Transverse colon (tissue), 4 donors: ENCODE measurements around the gene LAPTM5.

Source experiments
- CTCF ChIP-seq, 5 experiments: fragments of 200-600 bp in 3 of 5; fragments of 450-650 bp in 2 of 5; sonication (generic) in 3 of 5; IDR thresholded peaks; 1 replicate in 2 of 5; 2 replicates in 3 of 5; pipeline ENCODE4 v1.5.1; 2016 to 2017; ENCODE audit warnings: antibody characterized with exemption in 5 of 5, inconsistent platforms in 3 of 5, mild to moderate bottlenecking in 2 of 5, moderate library complexity in 1 of 5
- POLR2AphosphoS5 ChIP-seq, 3 donors: sonication (generic); formaldehyde crosslinking; IDR thresholded peaks; one replicate each; pipeline ENCODE4 v1.6.1; 2016; ENCODE audit warnings: antibody characterized with exemption in 3 of 3

DNA sequence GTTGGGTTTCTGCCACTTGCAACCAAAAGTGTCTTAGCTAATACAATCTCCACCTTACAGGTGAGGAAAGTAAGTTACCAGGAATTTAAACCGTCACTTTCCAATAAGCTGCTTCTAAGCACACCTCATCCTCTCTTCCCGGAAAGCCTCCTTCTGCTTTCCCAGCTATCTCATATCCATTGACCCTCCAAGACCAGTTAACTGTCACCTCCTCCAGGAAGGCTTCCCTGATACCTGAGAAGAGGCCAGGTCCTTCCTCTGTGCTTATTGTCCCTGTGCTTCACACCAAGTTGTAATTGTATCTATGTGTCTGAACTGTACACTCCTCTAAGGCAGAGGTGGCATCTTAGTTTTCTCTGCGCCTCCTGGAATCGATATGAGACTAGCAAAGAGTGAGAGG lies 23.0 kb downstream of the LAPTM5 start:
- TF ChIP-seq POLR2AphosphoS5 (IDR thresholded peaks at IDR 0.05) (no peak), CTCF (IDR thresholded peaks at IDR 0.05) (no peak)
